HG02610 (cell line): Measurements from ENCODE around the gene GAGE12H.
"Not testable (repeated sequence)": the region's sequence is repeated elsewhere in the genome, so short reads cannot be mapped to it uniquely, and the experiment has no call there.

Source experiments
- ATAC-seq: cut with Tn5 transposase; IDR thresholded peaks from one replicate; pipeline ENCODE4 v1.9.1; 2021; ENCODE audit warnings: mild to moderate bottlenecking, moderate library complexity; ENCODE audit not compliant: unreplicated experiment

The GAGE12H gene

DNA sequence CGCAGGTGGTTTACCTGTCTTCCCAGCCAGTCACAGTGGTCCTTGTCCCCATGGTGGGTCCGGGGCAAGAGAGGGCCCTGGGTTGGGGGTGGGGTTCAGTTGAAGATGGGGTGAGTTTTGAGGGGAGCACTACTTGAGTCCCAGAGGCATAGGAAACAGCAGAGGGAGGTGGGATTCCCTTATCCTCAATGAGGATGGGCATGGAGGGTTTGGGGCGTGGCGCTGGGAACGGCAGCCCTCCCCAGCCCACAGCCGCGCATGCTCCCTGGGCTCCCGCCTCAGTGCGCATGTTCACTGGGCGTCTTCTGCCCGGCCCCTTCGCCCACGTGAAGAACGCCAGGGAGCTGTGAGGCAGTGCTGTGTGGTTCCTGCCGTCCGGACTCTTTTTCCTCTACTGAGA is at the start of gene GAGE12H:
Gene GAGE12H, plus strand, starts transcription at position 301 of the 400 bp plus-strand sequence. CDS start 1,155 bp downstream, outside the sequence.
- ATAC-seq = not testable (repeated sequence)

DNA sequence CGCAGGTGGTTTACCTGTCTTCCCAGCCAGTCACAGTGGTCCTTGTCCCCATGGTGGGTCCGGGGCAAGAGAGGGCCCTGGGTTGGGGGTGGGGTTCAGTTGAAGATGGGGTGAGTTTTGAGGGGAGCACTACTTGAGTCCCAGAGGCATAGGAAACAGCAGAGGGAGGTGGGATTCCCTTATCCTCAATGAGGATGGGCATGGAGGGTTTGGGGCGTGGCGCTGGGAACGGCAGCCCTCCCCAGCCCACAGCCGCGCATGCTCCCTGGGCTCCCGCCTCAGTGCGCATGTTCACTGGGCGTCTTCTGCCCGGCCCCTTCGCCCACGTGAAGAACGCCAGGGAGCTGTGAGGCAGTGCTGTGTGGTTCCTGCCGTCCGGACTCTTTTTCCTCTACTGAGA is 47.9 kb upstream of the GAGE12H start, which contains the start of gene GAGE12C:
Gene GAGE12C, plus strand, starts transcription at position 301 of the 400 bp plus-strand sequence. CDS start 1,155 bp downstream, outside the sequence.
- ATAC-seq = not testable (repeated sequence)

GRCh38 chrX:49541433-49541832 is 38.3 kb upstream of the GAGE12H start, which contains the start of gene GAGE12D:
Gene GAGE12D (plus strand): TSS chrX:49541733. CDS start chrX:49542888, 1,155 bp downstream.
- ATAC-seq = not testable (repeated sequence)

GRCh38 chrX:49550989-49551388 is 28.8 kb upstream of the GAGE12H start, which contains the start of gene GAGE12E:
Gene GAGE12E (plus strand): TSS chrX:49551289. CDS start chrX:49552444, 1,155 bp downstream.
- ATAC-seq = not testable (repeated sequence)

GRCh38 chrX:49560542-49560941 is 19.2 kb upstream of the GAGE12H start, which contains the start of gene GAGE12F:
Gene GAGE12F (plus strand): TSS chrX:49560842. CDS start chrX:49561997, 1,155 bp downstream.
- ATAC-seq = not testable (repeated sequence)

GRCh38 chrX:49568728-49569127 is 11.0 kb upstream of the GAGE12H start:
- not testable (repeated sequence) for ATAC-seq

GRCh38 chrX:49569152-49569551 is 10.6 kb upstream of the GAGE12H start:
- not testable (repeated sequence) for ATAC-seq

DNA sequence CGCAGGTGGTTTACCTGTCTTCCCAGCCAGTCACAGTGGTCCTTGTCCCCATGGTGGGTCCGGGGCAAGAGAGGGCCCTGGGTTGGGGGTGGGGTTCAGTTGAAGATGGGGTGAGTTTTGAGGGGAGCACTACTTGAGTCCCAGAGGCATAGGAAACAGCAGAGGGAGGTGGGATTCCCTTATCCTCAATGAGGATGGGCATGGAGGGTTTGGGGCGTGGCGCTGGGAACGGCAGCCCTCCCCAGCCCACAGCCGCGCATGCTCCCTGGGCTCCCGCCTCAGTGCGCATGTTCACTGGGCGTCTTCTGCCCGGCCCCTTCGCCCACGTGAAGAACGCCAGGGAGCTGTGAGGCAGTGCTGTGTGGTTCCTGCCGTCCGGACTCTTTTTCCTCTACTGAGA is 9.6 kb upstream of the GAGE12H start, which contains the start of gene GAGE12G:
Gene GAGE12G, plus strand, starts transcription at position 301 of the 400 bp plus-strand sequence. CDS start 1,155 bp downstream, outside the sequence.
- not testable (repeated sequence) for ATAC-seq

GRCh38 chrX:49589196-49589595 is 9.4 kb downstream of the GAGE12H start, which contains the start of gene GAGE2A:
Gene GAGE2A (plus strand): TSS chrX:49589496. CDS start chrX:49590651, 1,155 bp downstream.
- ATAC-seq = not testable (repeated sequence)

DNA sequence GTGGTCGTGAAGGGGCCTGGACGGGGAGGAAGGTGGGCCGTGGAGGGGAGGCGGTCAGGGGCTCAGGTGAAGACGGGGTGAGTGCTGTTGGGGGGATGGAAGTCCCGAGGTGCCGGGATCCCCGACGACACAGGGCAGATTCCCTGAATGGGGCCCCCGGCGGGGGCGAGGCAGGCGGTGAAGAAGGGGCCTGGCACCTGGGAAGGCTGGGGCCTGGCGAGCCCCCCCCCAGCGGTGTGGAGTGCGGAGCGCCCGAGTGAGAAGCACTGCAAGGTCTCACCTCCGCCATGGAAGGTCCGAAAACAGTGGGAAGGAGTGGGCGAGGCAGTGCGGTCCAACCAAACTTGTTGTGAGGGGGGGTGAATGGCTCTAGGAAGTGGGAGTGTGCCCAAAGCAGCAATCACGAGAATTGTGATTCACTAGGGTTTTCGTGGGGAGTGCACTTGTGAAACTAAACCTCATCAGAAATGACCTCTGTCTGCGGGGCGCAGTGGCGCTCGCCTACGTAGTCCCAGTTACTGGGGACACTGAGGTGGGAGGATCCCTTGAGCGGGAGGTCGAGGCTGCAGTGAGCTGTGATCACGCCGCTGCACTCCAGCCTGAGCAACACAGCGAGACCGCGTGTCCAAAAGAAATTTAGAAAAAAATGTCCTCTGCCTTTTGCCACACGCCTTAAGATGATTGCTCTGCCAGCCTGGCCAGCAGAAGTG is 10.2 kb downstream of the GAGE12H start:
- ATAC-seq = not testable (repeated sequence)

- not testable (repeated sequence) for ATAC-seq
Measured at GRCh38 chrX:49590488-49590887, 10.7 kb downstream of the GAGE12H start.

- ATAC-seq = not testable (repeated sequence)
Measured at GRCh38 chrX:49598720-49599119, 19.0 kb downstream of the GAGE12H start, which contains the start of gene GAGE1. Gene GAGE1 (plus strand): TSS chrX:49599020. CDS start chrX:49600175, 1,155 bp downstream.

DNA sequence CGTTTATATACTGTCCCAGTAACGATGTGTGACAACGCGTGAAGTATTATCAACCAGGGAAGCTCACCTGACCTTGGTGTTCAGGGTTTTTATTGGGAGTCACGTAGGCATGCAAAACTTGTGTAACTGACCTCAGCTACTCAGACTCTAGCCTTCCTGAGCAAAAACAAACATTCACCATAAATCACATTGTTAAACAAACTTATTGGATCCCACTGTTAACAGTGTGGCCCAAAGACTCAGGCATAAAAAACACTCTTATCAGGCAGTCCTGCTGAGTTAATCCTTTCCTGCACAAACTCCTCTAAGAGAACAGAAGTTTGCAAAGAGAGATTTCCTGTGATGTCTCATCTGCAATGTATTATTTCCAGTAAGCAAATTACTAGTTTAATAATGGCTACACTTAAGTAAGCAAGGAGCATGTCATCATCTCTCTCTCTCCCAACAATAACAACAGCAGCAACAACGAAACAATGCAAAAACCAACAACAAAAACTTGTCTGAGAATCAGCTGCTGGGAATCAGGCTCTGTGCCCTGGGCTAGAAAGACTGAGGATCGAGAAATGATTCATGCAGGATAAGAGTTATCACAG is 31.1 kb downstream of the GAGE12H start:
- ATAC-seq = no peak

DNA sequence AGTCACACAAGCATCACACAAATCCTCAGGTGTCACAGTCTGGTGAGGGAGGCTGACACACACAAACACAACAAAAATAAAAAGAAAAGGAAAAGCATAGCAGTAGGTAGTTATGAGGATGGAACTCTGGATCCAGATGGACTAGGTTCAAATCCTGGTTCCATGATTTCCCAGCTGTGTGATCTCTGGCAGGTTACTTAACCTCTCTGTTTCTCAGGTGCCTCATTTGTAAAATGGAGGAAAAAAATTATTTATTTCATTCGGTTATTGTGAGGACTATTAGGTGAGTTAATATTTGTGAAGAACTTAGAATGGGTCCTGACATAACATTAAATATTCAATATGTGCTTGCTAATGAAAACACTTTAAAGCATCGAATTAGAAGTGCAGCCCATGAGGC is 38.8 kb downstream of the GAGE12H start:
- no peak for ATAC-seq

DNA sequence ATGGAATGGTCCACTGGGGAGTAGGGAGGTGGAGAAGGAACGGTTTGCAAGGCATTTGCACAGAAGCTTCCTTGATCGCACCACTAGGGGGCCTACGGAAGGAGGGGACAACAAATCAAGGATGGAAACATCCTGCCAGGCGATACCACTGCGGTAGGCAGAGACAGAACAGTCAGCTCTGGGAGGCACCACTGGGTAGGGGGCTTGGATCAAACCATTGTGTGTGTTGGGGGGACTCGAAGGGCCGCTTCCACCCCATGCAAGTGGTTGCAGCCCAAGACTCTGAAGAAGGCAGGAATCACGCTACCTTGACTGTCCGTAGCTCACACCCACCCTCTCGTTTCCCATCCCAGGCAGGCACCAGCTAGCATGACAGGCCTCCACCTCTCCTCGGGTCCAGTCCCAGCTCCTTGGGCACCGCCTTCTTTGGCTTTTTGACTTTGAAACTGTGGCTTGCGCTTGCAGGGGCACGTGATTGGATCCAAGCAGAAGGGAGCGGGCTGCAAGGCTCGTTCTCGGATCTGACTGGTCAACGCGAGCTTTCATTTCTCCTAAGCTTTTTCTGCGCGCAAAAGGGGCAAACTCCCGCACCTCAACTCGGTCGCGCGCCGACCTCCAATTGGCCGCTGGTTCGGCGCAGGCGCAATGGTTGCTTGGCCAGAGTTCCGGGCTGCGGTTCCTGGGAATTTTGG is 47.5 kb downstream of the GAGE12H start:
- no peak for ATAC-seq
